Lower lobe of right lung (tissue), 2 donors: Measurements from ENCODE around the gene EBLN1. TPM values are rescaled to one million over a fixed set of nuclear protein-coding genes. Genes with fewer than 3 reads are reported as not detected.

Experiments used
- ATAC-seq, 2 donors: fragments of 200-7000 bp; cut with Tn5 transposase; one replicate each; pipeline ENCODE4 v1.9.1; 2020 to 2022; ENCODE audit warnings: mild to moderate bottlenecking in 2 of 2, moderate library complexity in 2 of 2
- DNase-seq: peaks from one replicate; pipeline ENCODE4 v3.0.0-alpha.2; 2020
- H3K27ac ChIP-seq: fragments of 200-600 bp; one replicate; pipeline ENCODE4 v1.8.0; 2022
- H3K27me3 ChIP-seq: fragments of 200-600 bp; one replicate; pipeline ENCODE4 v1.8.0; 2022; ENCODE audit warnings: low read depth
- H3K36me3 ChIP-seq: fragments of 200-600 bp; one replicate; pipeline ENCODE4 v1.8.0; 2022; ENCODE audit warnings: mild to moderate bottlenecking
- H3K4me1 ChIP-seq: fragments of 200-600 bp; one replicate; pipeline ENCODE4 v1.8.0; 2022
- H3K4me3 ChIP-seq: fragments of 200-600 bp; one replicate; pipeline ENCODE4 v1.8.0; 2022; ENCODE audit warnings: mild to moderate bottlenecking
- H3K9me3 ChIP-seq: fragments of 200-600 bp; one replicate; pipeline ENCODE4 v1.8.0; 2022
- CTCF ChIP-seq: fragments of 200-600 bp; IDR thresholded peaks from one replicate; pipeline ENCODE4 v1.8.0; 2022; ENCODE audit warnings: antibody characterized with exemption, mild to moderate bottlenecking
- intact Hi-C: fragments of 100-400 bp; cut with DNase I; formaldehyde crosslinking; loops from one replicate; pipeline ENCODE4 v1.11.0; 2022
- total RNA-seq: library from RNA; stranded (reverse); fragmentation: NEBNext Ultra II Directional; extraction: Animal tissue kit (Norgen Biotek cat#: 25700); gene quantifications from one replicate; pipeline ENCODE4 v1.2.1, GENCODE V29; 2021
- donor health status: DM: no; HTN: yes; CAD: no; lungs with severe emphysema.

EBLN1 gene
- total RNA-seq, 1 donor from 2014 or later = not detected

- Histone ChIP-seq H3K27ac (peak overlapping the region; percentile 95), H3K36me3 (no peaks in the 10 kb centered on the region), H3K27me3 (no peaks in the 10 kb centered on the region), H3K4me1 (peaks cover 13% of the 10 kb centered on the region), H3K4me3 (peak overlapping the region; percentile 72), H3K9me3 (no peaks in the 10 kb centered on the region)
- TF ChIP-seq CTCF = no peak
- ATAC-seq (peak; percentile 46 to 53), DNase-seq (peak; percentile 64)
- intact Hi-C loops = no loop called here
These were observed 35.7 kb upstream of the EBLN1 start for GRCh38 chr10:22253580-22253882.

- Histone ChIP-seq H3K27ac (peak overlapping the region; percentile 95), H3K4me3 (peak overlapping the region; percentile 72), H3K27me3 (no peaks in the 10 kb centered on the region), H3K9me3 (no peaks in the 10 kb centered on the region), H3K4me1 (peaks cover 13% of the 10 kb centered on the region), H3K36me3 (no peaks in the 10 kb centered on the region)
- intact Hi-C loops = no loop called here
- DNase-seq = peak; percentile 67
- TF ChIP-seq CTCF = no peak
- ATAC-seq = peak; percentile 77 to 79
These were observed 35.2 kb upstream of the EBLN1 start for GRCh38 chr10:22252801-22253579.

DNA sequence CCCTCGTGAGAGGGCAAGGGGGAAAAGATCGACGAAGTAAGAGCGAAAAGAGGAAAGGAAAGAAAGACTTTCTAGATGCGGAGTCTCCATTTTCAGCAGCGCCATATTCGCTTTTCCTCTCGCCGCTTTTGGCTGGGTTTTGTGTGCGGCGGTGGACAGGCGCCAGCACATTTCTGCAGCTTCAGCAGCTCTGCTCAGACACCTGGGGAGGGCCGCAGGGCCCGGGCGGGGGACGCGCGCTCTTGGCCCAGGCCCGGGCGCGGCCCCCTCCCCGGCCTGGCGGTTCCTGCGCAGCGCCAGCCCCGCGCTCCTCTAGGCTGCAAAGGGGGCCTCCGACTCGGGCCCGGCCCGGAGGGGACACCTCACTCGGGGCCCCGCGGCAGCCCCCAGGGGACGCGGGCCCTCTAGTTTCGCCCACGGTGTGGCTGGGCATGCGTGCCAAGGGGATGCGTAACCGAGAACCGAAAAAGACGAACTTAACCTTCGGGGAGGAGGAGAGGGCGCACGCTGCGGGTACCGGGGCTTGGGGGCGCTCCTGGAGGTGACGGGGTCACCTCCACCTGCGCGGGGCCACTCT, 34.5 kb upstream of the EBLN1 start:
- H3K4me3 ChIP-seq = peak overlapping the region; percentile 72
- peaks cover 13% of the 10 kb centered on the region for H3K4me1 ChIP-seq
- DNase-seq (peak; percentile 61), ATAC-seq (peak; percentile 89)
- intact Hi-C loops = no loop called here
- no peak for TF ChIP-seq CTCF
- no peaks in the 10 kb centered on the region for H3K9me3 ChIP-seq
- peak overlapping the region; percentile 95 for H3K27ac ChIP-seq
- no peaks in the 10 kb centered on the region for H3K36me3 ChIP-seq
- no peaks in the 10 kb centered on the region for H3K27me3 ChIP-seq

DNA sequence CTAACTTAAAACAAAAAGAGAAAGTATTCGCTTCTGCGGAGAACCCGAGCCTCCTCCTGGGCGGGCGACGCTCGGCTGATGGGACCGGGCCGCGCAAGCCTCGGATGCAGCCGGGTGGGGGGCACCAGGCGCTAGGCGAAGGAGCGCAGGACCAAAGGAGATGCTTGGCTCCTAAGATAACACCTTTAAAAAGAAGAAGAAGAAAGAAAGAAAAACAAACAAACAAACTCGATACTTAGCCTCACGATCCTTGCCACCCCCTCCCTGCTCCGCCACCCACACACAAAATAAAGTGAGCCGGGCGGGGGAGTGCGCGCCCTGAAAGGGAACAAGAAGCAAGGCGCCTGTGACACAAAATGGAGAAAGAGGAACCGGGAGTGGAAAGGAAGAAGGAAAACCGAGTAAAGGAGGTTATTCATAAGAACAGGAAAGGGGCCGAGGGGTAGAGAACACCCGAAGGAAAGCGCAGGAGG, 34.0 kb upstream of the EBLN1 start:
- peak; percentile 71 to 79 for ATAC-seq
- intact Hi-C loops = no loop called here
- Histone ChIP-seq H3K4me1 (peaks cover 13% of the 10 kb centered on the region), H3K9me3 (no peaks in the 10 kb centered on the region), H3K27ac (peak overlapping the region; percentile 95), H3K36me3 (no peaks in the 10 kb centered on the region), H3K27me3 (no peaks in the 10 kb centered on the region), H3K4me3 (peak overlapping the region; percentile 72)
- no peak for TF ChIP-seq CTCF
- DNase-seq = peak; percentile 77

- intact Hi-C loops = no loop called here
- Histone ChIP-seq H3K27me3 (no peaks in the 10 kb centered on the region), H3K4me1 (peaks cover 13% of the 10 kb centered on the region), H3K9me3 (no peaks in the 10 kb centered on the region), H3K4me3 (peak overlapping the region; percentile 72), H3K27ac (peak overlapping the region; percentile 95), H3K36me3 (no peaks in the 10 kb centered on the region)
- no peak for TF ChIP-seq CTCF
- DNase-seq (no peak), ATAC-seq (no peak)
These were observed 33.3 kb upstream of the EBLN1 start for GRCh38 chr10:22250897-22251660.
